Activated CD4-positive, alpha-beta T cell treated with anti-CD3 and anti-CD28 coated beads, Interleukin-2, amount 50 U/mL, for 4 hours (primary cell): Measurements from ENCODE around the gene PLCXD1.
"Not testable (repeated sequence)": the region's sequence is repeated elsewhere in the genome, so short reads cannot be mapped to it uniquely, and the experiment has no call there.

Experiments
- DNase-seq, 2 experiments: peaks; one replicate each; pipeline ENCODE4 v3.0.0-alpha.2; 2020

The PLCXD1 gene

GRCh38 chrX:318068-318738 lies 37.0 kb downstream of the PLCXD1 start:
- peak; percentile 97 to 98 for DNase-seq

- peak; percentile 98 to 99 for DNase-seq
Measured at GRCh38 chrX:318739-319578, 37.8 kb downstream of the PLCXD1 start, which contains the start of gene GTPBP6. Gene GTPBP6 (minus strand): TSS chrX:318796. CDS start chrX:318787, 9 bp downstream.

- no peak for DNase-seq
Measured at GRCh38 chrX:319579-320125, 38.5 kb downstream of the PLCXD1 start.

GRCh38 chrX:320126-320783 lies 39.1 kb downstream of the PLCXD1 start:
- no peak for DNase-seq

- peak; percentile 34 to 47 for DNase-seq
Measured at GRCh38 chrX:323721-324628, 42.8 kb downstream of the PLCXD1 start.

- DNase-seq: not testable (repeated sequence)
Measured at GRCh38 chrX:324664-325063, 43.5 kb downstream of the PLCXD1 start.

- DNase-seq: no peak
Measured at GRCh38 chrX:327660-328126, 46.5 kb downstream of the PLCXD1 start.

- no peak for DNase-seq
Measured at GRCh38 chrX:329291-329910, 48.2 kb downstream of the PLCXD1 start.

- DNase-seq: not testable (repeated sequence)
Measured at GRCh38 chrX:330141-330725, 49.1 kb downstream of the PLCXD1 start.

- DNase-seq: no peak
Measured at GRCh38 chrX:330726-331150, 49.6 kb downstream of the PLCXD1 start.

GRCh38 chrX:331151-331824 lies 50.1 kb downstream of the PLCXD1 start:
- DNase-seq: no peak

GRCh38 chrX:331825-332495 lies 50.8 kb downstream of the PLCXD1 start:
- DNase-seq: no peak

- no peak for DNase-seq
Measured at GRCh38 chrX:332496-332860, 51.3 kb downstream of the PLCXD1 start.

- DNase-seq: no peak
Measured at GRCh38 chrX:332916-333610, 51.9 kb downstream of the PLCXD1 start.

- no peak for DNase-seq
Measured at GRCh38 chrX:333611-334311, 52.6 kb downstream of the PLCXD1 start.

GRCh38 chrX:334331-334891 lies 53.2 kb downstream of the PLCXD1 start:
- no peak for DNase-seq

- no peak for DNase-seq
Measured at GRCh38 chrX:334971-335757, 54.0 kb downstream of the PLCXD1 start.

GRCh38 chrX:335758-336155 lies 54.6 kb downstream of the PLCXD1 start:
- DNase-seq: no peak
